ENCODE measurements around the gene ADAMTS8. TPM values are rescaled to one million over a fixed set of nuclear protein-coding genes. Genes with fewer than 3 reads are reported as not detected.

Gene ADAMTS8
- total and polyA plus RNA-seq, 2 donors, result 0.14 to 0.37 TPM

GRCh38 chr11:130433357-130433756 lies 4.9 kb upstream of the ADAMTS8 start:
- Histone ChIP-seq H3K27ac (ENCODE audit: low read depth in 1 of 2, low read length in 1 of 2) (no peak overlapping the region), H3K36me3 (ENCODE audit: control insufficient read depth in 2 of 2, insufficient read depth in 2 of 2, low read length in 1 of 2) (no peaks in the 10 kb centered on the region), H3K4me1 (ENCODE audit: control insufficient read depth in 2 of 2, insufficient read depth in 2 of 2, low read length in 2 of 2) (peaks cover 0 to 7% of the 10 kb centered on the region in 2 donors)

GRCh38 chr11:130431801-130432200 lies 3.4 kb upstream of the ADAMTS8 start:
- H3K27me3 ChIP-seq (ENCODE audit: control insufficient read depth in 2 of 2, insufficient read depth in 1 of 2, low read length in 1 of 2), result peaks cover 41 to 43% of the 10 kb centered on the region in 2 donors
- H3K4me1 ChIP-seq (ENCODE audit: control insufficient read depth in 2 of 2, insufficient read depth in 2 of 2, low read length in 2 of 2), result peaks cover 0 to 3% of the 10 kb centered on the region in 2 donors
- no peak overlapping the region for H3K4me3 ChIP-seq (ENCODE audit: low read length in 2 of 2)
- 89% methylated on average over 3 of the region's 3 CpGs for WGBS
- H3K27ac ChIP-seq (ENCODE audit: low read depth in 1 of 2, low read length in 1 of 2), result no peak overlapping the region
- no peaks in the 10 kb centered on the region for H3K36me3 ChIP-seq (ENCODE audit: control insufficient read depth in 2 of 2, insufficient read depth in 2 of 2, low read length in 1 of 2)
- H3K9me3 ChIP-seq (ENCODE audit: control insufficient read depth in 2 of 2, insufficient read depth in 1 of 2, low read length in 1 of 2), result no peaks in the 10 kb centered on the region
- no peak for DNase-seq (ENCODE audit: low read depth in 6 of 9, low spot score in 9 of 9)

More at GRCh38 chr11:130433357-130433756, 4.9 kb upstream of the ADAMTS8 start:
- no peaks in the 10 kb centered on the region for H3K9me3 ChIP-seq (ENCODE audit: control insufficient read depth in 2 of 2, insufficient read depth in 1 of 2, low read length in 1 of 2)
- H3K27me3 ChIP-seq (ENCODE audit: control insufficient read depth in 2 of 2, insufficient read depth in 1 of 2, low read length in 1 of 2), result peaks cover 27 to 29% of the 10 kb centered on the region in 2 donors
- 94% methylated on average over 4 of the region's 4 CpGs for WGBS
- H3K4me3 ChIP-seq (ENCODE audit: low read length in 2 of 2), result no peak overlapping the region
- no peak for DNase-seq (ENCODE audit: low read depth in 6 of 9, low spot score in 9 of 9)

- Histone ChIP-seq H3K27me3 (ENCODE audit: control insufficient read depth in 2 of 2, insufficient read depth in 1 of 2, low read length in 1 of 2) (peaks cover 45 to 47% of the 10 kb centered on the region in 2 donors), H3K4me3 (ENCODE audit: low read length in 2 of 2) (no peak overlapping the region), H3K36me3 (ENCODE audit: control insufficient read depth in 2 of 2, insufficient read depth in 2 of 2, low read length in 1 of 2) (no peaks in the 10 kb centered on the region), H3K9me3 (ENCODE audit: control insufficient read depth in 2 of 2, insufficient read depth in 1 of 2, low read length in 1 of 2) (no peaks in the 10 kb centered on the region), H3K27ac (ENCODE audit: low read depth in 1 of 2, low read length in 1 of 2) (no peak overlapping the region), H3K4me1 (ENCODE audit: control insufficient read depth in 2 of 2, insufficient read depth in 2 of 2, low read length in 2 of 2) (peaks cover 0 to under 1% of the 10 kb centered on the region in 2 donors)
- peak in 7 of 9 donors; percentile 48 to 74 (median 54) for DNase-seq (ENCODE audit: low read depth in 6 of 9, low spot score in 9 of 9)
- WGBS, result 26% methylated on average over 10 of the region's 10 CpGs
Observed at GRCh38 chr11:130431331-130431773, 2.9 kb upstream of the ADAMTS8 start.

GRCh38 chr11:130429983-130430382 lies 1.6 kb upstream of the ADAMTS8 start:
- Histone ChIP-seq H3K36me3 (ENCODE audit: control insufficient read depth in 2 of 2, insufficient read depth in 2 of 2, low read length in 1 of 2) (no peaks in the 10 kb centered on the region), H3K4me1 (ENCODE audit: control insufficient read depth in 2 of 2, insufficient read depth in 2 of 2, low read length in 2 of 2) (no peaks in the 10 kb centered on the region), H3K4me3 (ENCODE audit: low read length in 2 of 2) (no peak overlapping the region), H3K9me3 (ENCODE audit: control insufficient read depth in 2 of 2, insufficient read depth in 1 of 2, low read length in 1 of 2) (no peaks in the 10 kb centered on the region), H3K27ac (ENCODE audit: low read depth in 1 of 2, low read length in 1 of 2) (no peak overlapping the region), H3K27me3 (ENCODE audit: control insufficient read depth in 2 of 2, insufficient read depth in 1 of 2, low read length in 1 of 2) (peaks cover 54 to 57% of the 10 kb centered on the region in 2 donors)
- WGBS, result 63% methylated on average over 3 of the region's 3 CpGs
- no peak for DNase-seq (ENCODE audit: low read depth in 6 of 9, low spot score in 9 of 9)

GRCh38 chr11:130429120-130429681 lies 792 bp upstream of the ADAMTS8 start:
- no peaks in the 10 kb centered on the region for H3K9me3 ChIP-seq (ENCODE audit: control insufficient read depth in 2 of 2, insufficient read depth in 1 of 2, low read length in 1 of 2)
- no peak overlapping the region for H3K4me3 ChIP-seq (ENCODE audit: low read length in 2 of 2)
- H3K36me3 ChIP-seq (ENCODE audit: control insufficient read depth in 2 of 2, insufficient read depth in 2 of 2, low read length in 1 of 2), result no peaks in the 10 kb centered on the region
- DNase-seq (ENCODE audit: low read depth in 6 of 9, low spot score in 9 of 9), result no peak
- H3K27me3 ChIP-seq (ENCODE audit: control insufficient read depth in 2 of 2, insufficient read depth in 1 of 2, low read length in 1 of 2), result peaks cover 54 to 65% of the 10 kb centered on the region in 2 donors
- H3K4me1 ChIP-seq (ENCODE audit: control insufficient read depth in 2 of 2, insufficient read depth in 2 of 2, low read length in 2 of 2), result no peaks in the 10 kb centered on the region
- no peak overlapping the region for H3K27ac ChIP-seq (ENCODE audit: low read depth in 1 of 2, low read length in 1 of 2)
- WGBS, result 65% methylated on average over 2 of the region's 2 CpGs

GRCh38 chr11:130427581-130428315 lies 661 bp downstream of the ADAMTS8 start:
- WGBS, result 1% methylated on average over 84 of the region's 84 CpGs
- no peak overlapping the region for H3K27ac ChIP-seq (ENCODE audit: low read depth in 1 of 2, low read length in 1 of 2)
- no peak for DNase-seq (ENCODE audit: low read depth in 6 of 9, low spot score in 9 of 9)
- H3K4me3 ChIP-seq (ENCODE audit: low read length in 2 of 2), result peak overlapping the region in 1 of 2 donors; percentile 7
- no peaks in the 10 kb centered on the region for H3K9me3 ChIP-seq (ENCODE audit: control insufficient read depth in 2 of 2, insufficient read depth in 1 of 2, low read length in 1 of 2)
- peaks cover 54 to 72% of the 10 kb centered on the region in 2 donors for H3K27me3 ChIP-seq (ENCODE audit: control insufficient read depth in 2 of 2, insufficient read depth in 1 of 2, low read length in 1 of 2)
- no peaks in the 10 kb centered on the region for H3K4me1 ChIP-seq (ENCODE audit: control insufficient read depth in 2 of 2, insufficient read depth in 2 of 2, low read length in 2 of 2)
- H3K36me3 ChIP-seq (ENCODE audit: control insufficient read depth in 2 of 2, insufficient read depth in 2 of 2, low read length in 1 of 2), result no peaks in the 10 kb centered on the region

GRCh38 chr11:130426837-130427341 lies 1.5 kb downstream of the ADAMTS8 start:
- H3K4me1 ChIP-seq (ENCODE audit: control insufficient read depth in 2 of 2, insufficient read depth in 2 of 2, low read length in 2 of 2), result no peaks in the 10 kb centered on the region
- H3K27me3 ChIP-seq (ENCODE audit: control insufficient read depth in 2 of 2, insufficient read depth in 1 of 2, low read length in 1 of 2), result peaks cover 56 to 76% of the 10 kb centered on the region in 2 donors
- no peak overlapping the region for H3K4me3 ChIP-seq (ENCODE audit: low read length in 2 of 2)
- H3K9me3 ChIP-seq (ENCODE audit: control insufficient read depth in 2 of 2, insufficient read depth in 1 of 2, low read length in 1 of 2), result no peaks in the 10 kb centered on the region
- no peaks in the 10 kb centered on the region for H3K36me3 ChIP-seq (ENCODE audit: control insufficient read depth in 2 of 2, insufficient read depth in 2 of 2, low read length in 1 of 2)
- no peak for DNase-seq (ENCODE audit: low read depth in 6 of 9, low spot score in 9 of 9)
- WGBS, result 62% methylated on average over 18 of the region's 18 CpGs
- H3K27ac ChIP-seq (ENCODE audit: low read depth in 1 of 2, low read length in 1 of 2), result no peak overlapping the region

- H3K4me1 ChIP-seq (ENCODE audit: control insufficient read depth in 2 of 2, insufficient read depth in 2 of 2, low read length in 2 of 2), result no peaks in the 10 kb centered on the region
- H3K36me3 ChIP-seq (ENCODE audit: control insufficient read depth in 2 of 2, insufficient read depth in 2 of 2, low read length in 1 of 2), result no peaks in the 10 kb centered on the region
- no peak overlapping the region for H3K4me3 ChIP-seq (ENCODE audit: low read length in 2 of 2)
- WGBS, result 74% methylated on average over 5 of the region's 5 CpGs
- H3K9me3 ChIP-seq (ENCODE audit: control insufficient read depth in 2 of 2, insufficient read depth in 1 of 2, low read length in 1 of 2), result no peaks in the 10 kb centered on the region
- H3K27ac ChIP-seq (ENCODE audit: low read depth in 1 of 2, low read length in 1 of 2), result no peak overlapping the region
- H3K27me3 ChIP-seq (ENCODE audit: control insufficient read depth in 2 of 2, insufficient read depth in 1 of 2, low read length in 1 of 2), result peaks cover 55 to 78% of the 10 kb centered on the region in 2 donors
- DNase-seq (ENCODE audit: low read depth in 6 of 9, low spot score in 9 of 9), result no peak
Observed at GRCh38 chr11:130426223-130426836, 2.1 kb downstream of the ADAMTS8 start.

- H3K27ac ChIP-seq (ENCODE audit: low read depth in 1 of 2, low read length in 1 of 2), result no peak overlapping the region
- no peak overlapping the region for H3K4me3 ChIP-seq (ENCODE audit: low read length in 2 of 2)
- WGBS, result 90% methylated on average over 8 of the region's 8 CpGs
- no peaks in the 10 kb centered on the region for H3K9me3 ChIP-seq (ENCODE audit: control insufficient read depth in 2 of 2, insufficient read depth in 1 of 2, low read length in 1 of 2)
- no peak for DNase-seq (ENCODE audit: low read depth in 6 of 9, low spot score in 9 of 9)
- H3K36me3 ChIP-seq (ENCODE audit: control insufficient read depth in 2 of 2, insufficient read depth in 2 of 2, low read length in 1 of 2), result no peaks in the 10 kb centered on the region
- peaks cover 48 to 75% of the 10 kb centered on the region in 2 donors for H3K27me3 ChIP-seq (ENCODE audit: control insufficient read depth in 2 of 2, insufficient read depth in 1 of 2, low read length in 1 of 2)
- no peaks in the 10 kb centered on the region for H3K4me1 ChIP-seq (ENCODE audit: control insufficient read depth in 2 of 2, insufficient read depth in 2 of 2, low read length in 2 of 2)
Observed at GRCh38 chr11:130425156-130425555, 3.3 kb downstream of the ADAMTS8 start.

Measured in thymus (tissue), 11 donors.